ENCODE results near the gene DHRS2. TPM values are rescaled to one million over a fixed set of nuclear protein-coding genes. Genes with fewer than 3 reads are reported as not detected.

DHRS2 gene
- total RNA-seq, 4 donors from 2014 or later, result 0.21 to 2.6 (median 1.3) TPM

DNA sequence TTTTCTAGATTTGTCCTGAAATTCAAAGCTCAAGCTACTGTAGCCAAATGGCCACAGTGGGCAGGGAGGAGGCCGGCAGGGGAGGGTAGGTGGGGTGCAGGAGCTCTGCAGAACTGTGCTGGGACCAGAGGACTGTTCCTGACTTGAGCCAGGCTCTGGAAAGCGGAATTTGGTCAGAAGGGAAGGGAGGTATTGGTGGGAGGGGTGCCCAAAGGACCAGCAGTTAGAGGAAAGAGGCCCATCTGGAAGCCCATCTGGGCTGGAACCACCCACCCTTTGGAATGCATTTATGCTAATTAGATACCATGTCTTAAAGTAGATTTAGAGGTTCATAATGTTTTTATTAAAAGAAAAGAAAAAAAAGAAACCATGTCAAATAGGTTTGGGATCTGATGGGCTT is 33.1 kb upstream of the DHRS2 start:
- WGBS, result 71% methylated on average over 2 of the region's 2 CpGs
- H3K4me3 ChIP-seq, result no peak overlapping the region

DNA sequence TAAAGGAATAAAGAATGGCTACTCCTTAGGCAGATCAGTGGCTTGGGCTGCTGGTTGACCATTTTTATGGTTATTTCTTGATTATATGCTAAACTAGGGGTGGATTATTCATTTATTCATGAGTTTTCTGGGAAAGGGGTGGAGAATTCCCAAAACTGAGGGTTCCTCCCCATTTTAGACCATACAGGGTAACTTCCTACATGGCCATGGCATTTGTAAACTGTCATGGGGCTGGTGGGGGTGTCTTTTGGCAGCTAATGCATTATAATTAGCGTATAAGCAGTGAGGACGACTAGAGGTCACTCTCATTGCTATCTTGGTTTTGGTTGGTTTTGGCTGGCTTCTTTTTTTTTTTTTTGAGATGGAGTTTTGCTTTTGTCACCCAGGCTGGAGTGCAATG is 32.0 kb upstream of the DHRS2 start:
- H3K27ac ChIP-seq, result no peak overlapping the region
- H3K4me3 ChIP-seq, result no peak overlapping the region
- H3K9me3 ChIP-seq, result no peaks in the 10 kb centered on the region
- no peak for TF ChIP-seq EP300 (IDR thresholded peaks at IDR 0.05)
- TF ChIP-seq, protein P1, sequence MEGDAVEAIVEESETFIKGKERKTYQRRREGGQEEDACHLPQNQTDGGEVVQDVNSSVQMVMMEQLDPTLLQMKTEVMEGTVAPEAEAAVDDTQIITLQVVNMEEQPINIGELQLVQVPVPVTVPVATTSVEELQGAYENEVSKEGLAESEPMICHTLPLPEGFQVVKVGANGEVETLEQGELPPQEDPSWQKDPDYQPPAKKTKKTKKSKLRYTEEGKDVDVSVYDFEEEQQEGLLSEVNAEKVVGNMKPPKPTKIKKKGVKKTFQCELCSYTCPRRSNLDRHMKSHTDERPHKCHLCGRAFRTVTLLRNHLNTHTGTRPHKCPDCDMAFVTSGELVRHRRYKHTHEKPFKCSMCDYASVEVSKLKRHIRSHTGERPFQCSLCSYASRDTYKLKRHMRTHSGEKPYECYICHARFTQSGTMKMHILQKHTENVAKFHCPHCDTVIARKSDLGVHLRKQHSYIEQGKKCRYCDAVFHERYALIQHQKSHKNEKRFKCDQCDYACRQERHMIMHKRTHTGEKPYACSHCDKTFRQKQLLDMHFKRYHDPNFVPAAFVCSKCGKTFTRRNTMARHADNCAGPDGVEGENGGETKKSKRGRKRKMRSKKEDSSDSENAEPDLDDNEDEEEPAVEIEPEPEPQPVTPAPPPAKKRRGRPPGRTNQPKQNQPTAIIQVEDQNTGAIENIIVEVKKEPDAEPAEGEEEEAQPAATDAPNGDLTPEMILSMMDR (IDR thresholded peaks at IDR 0.05), result no peak
- no peak for TF ChIP-seq POLR2AphosphoS5 (IDR thresholded peaks at IDR 0.05)
- H3K4me1 ChIP-seq, result no peaks in the 10 kb centered on the region
- H3K36me3 ChIP-seq, result no peaks in the 10 kb centered on the region
- no peak for DNase-seq (ENCODE audit: low spot score in 2 of 2)
- WGBS, result 88% methylated on average over 2 of the region's 2 CpGs
- no peaks in the 10 kb centered on the region for H3K27me3 ChIP-seq

More for the DNA sequence above, 33.1 kb upstream of the DHRS2 start:
- H3K27me3 ChIP-seq, result no peaks in the 10 kb centered on the region
- H3K4me1 ChIP-seq, result no peaks in the 10 kb centered on the region
- no peak overlapping the region for H3K27ac ChIP-seq
- DNase-seq (ENCODE audit: low spot score in 2 of 2), result no peak
- no peaks in the 10 kb centered on the region for H3K9me3 ChIP-seq
- H3K36me3 ChIP-seq, result no peaks in the 10 kb centered on the region
- no peak for TF ChIP-seq POLR2A (IDR thresholded peaks at IDR 0.05)
- TF ChIP-seq, protein P1 (IDR thresholded peaks at IDR 0.05), result no peak
- TF ChIP-seq EP300 (IDR thresholded peaks at IDR 0.05), result no peak
- TF ChIP-seq POLR2AphosphoS5 (IDR thresholded peaks at IDR 0.05), result no peak

DNA sequence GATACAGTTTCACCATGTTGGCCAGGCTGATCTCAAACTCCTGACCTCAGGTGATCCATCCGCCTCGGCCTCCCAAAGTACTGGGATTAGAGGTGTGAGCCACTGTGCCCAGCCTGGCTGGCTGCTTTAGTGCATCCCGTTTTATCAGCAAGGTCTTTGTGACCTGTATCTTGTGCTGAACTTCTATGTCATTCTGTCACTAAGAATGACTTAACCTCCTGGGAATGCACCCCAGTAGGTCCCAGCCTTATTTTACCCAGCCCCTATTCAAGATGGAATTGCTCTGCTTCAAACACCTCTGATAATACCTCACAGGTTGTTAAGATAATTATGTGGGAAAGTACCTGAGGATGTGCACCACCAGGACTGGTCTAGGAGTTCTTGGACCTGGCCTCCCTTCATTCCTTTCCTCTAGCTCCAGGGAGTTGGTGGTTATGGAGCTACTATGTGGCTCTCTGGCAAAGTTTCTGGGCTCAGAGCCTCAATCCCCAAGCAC is 31.4 kb upstream of the DHRS2 start:
- WGBS, result 66% methylated on average over 3 of the region's 3 CpGs
- TF ChIP-seq, protein P1 (IDR thresholded peaks at IDR 0.05), result no peak
- TF ChIP-seq POLR2AphosphoS5 (IDR thresholded peaks at IDR 0.05) (no peak), POLR2A (IDR thresholded peaks at IDR 0.05) (no peak), EP300 (IDR thresholded peaks at IDR 0.05) (no peak)

DNA sequence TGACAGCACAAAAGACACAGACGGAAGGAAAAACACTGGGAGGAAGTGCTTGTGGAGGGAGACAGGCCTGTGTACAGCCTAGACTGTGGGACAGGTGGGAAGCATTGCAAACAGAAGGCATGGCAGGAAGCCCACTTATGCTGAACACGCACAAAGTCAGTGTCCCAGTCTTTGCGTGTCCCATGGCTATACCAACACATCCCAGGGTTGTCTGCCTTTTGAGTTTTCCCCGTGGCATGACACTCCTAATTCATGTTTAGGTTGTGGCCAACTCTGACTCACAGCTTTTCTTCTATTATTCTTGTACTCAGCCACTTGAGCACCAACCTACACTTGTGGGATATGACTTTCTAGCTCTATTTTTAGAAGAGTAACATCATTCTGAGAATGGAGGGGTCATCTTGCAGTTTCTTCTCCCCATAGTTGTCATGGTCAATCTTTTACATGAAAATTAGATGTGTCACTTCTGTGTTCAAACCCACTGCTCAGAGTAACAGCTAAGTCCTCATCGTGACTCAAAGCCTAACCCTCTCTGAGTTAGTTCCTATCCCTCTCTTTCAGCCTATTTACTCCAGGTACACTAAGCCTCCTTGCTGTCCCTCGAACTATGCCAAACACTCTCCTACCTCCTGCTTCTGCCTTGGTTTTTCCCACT is 30.1 kb upstream of the DHRS2 start:
- Histone ChIP-seq H3K4me1 (no peaks in the 10 kb centered on the region), H3K27me3 (no peaks in the 10 kb centered on the region), H3K4me3 (no peak overlapping the region), H3K36me3 (no peaks in the 10 kb centered on the region), H3K9me3 (no peaks in the 10 kb centered on the region), H3K27ac (no peak overlapping the region)
- no peak for DNase-seq (ENCODE audit: low spot score in 2 of 2)
- TF ChIP-seq EP300 (IDR thresholded peaks at IDR 0.05), result no peak
- WGBS, result 70% methylated on average over 6 of the region's 6 CpGs

More for the DNA sequence above, 31.4 kb upstream of the DHRS2 start:
- H3K36me3 ChIP-seq, result no peaks in the 10 kb centered on the region
- H3K9me3 ChIP-seq, result no peaks in the 10 kb centered on the region
- no peak overlapping the region for H3K27ac ChIP-seq
- no peaks in the 10 kb centered on the region for H3K4me1 ChIP-seq
- no peak for DNase-seq (ENCODE audit: low spot score in 2 of 2)
- no peaks in the 10 kb centered on the region for H3K27me3 ChIP-seq
- no peak overlapping the region for H3K4me3 ChIP-seq

DNA sequence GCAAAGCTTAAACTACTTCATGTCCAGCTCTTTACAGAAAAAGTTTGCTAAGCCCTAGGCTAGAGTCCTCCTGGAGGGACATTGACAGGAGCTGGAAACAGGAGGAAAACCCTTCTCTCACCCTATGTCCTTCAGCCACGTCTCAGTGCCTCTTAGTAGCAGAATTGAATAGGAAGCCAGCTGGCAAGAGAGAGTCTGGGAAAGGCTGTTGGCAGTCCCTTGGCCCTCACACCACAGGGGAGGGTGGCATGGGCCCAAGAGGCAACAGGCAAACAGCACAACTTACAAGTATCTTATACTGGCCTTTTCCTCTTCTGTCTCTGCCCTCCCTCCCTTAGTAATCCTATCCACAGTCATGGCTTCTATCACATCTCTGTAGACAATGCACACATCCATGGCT is 27.7 kb upstream of the DHRS2 start:
- H3K27me3 ChIP-seq, result no peaks in the 10 kb centered on the region
- no peak for DNase-seq (ENCODE audit: low spot score in 2 of 2)
- H3K9me3 ChIP-seq, result no peaks in the 10 kb centered on the region
- no peaks in the 10 kb centered on the region for H3K4me1 ChIP-seq
- H3K36me3 ChIP-seq, result no peaks in the 10 kb centered on the region
- WGBS, result 45% methylated on average over 1 of the region's 1 CpG
- no peak overlapping the region for H3K27ac ChIP-seq
- no peak overlapping the region for H3K4me3 ChIP-seq
- no peak for TF ChIP-seq POLR2A (IDR thresholded peaks at IDR 0.05)
- TF ChIP-seq EP300 (IDR thresholded peaks at IDR 0.05), result no peak
- no peak for TF ChIP-seq POLR2AphosphoS5 (IDR thresholded peaks at IDR 0.05)
- TF ChIP-seq, protein P1 (IDR thresholded peaks at IDR 0.05), result no peak
